SK-N-SH (cell line): ENCODE measurements around the gene SIL1. TPM values are rescaled to one million over a fixed set of nuclear protein-coding genes. Genes with fewer than 3 reads are reported as not detected.

ENCODE experiments used
- CTCF ChIA-PET: fragments of 300-600, 350-600 bp; formaldehyde crosslinking; extraction: SDS; loops from one replicate; lab custom pipeline; 2021; lab: Yijun Ruan, JAX
- POLR2A ChIA-PET: fragments of 350-600 bp; sonication (Branson Sonifier 250); formaldehyde crosslinking; extraction: SDS; loops from one replicate; lab custom pipeline; 2020; ENCODE audit warnings: antibody characterized with exemption, inconsistent platforms; lab: Yijun Ruan, JAX
- DNase-seq: peaks from one replicate; pipeline ENCODE4 v3.0.0; 2012
- H2AFZ ChIP-seq: fragments of 200-600 bp; sonication (generic); 2 replicates; pipeline ENCODE4 v1.8.1; 2016; ENCODE audit warnings: antibody characterized with exemption, mild to moderate bottlenecking, low read depth
- H3F3A ChIP-seq: fragments of 200-600 bp; sonication (generic); replicated peaks from 2 replicates; pipeline ENCODE3; 2016; ENCODE audit warnings: antibody characterized with exemption, mild to moderate bottlenecking; ENCODE audit not compliant: insufficient read depth
- H3K27ac ChIP-seq, 2 experiments: fragments of 200-500 bp in 1 of 2; fragments of 200-600 bp in 1 of 2; sonication (Bioruptor generic) in 1 of 2; sonication (generic), shearing (Covaris generic) in 1 of 2; 2 replicates each; pipeline versions ENCODE4 v1.5.1 to v1.6.1; 2014 to 2016; ENCODE audit warnings: low read depth in 2 of 2, inconsistent platforms in 1 of 2, low read length in 1 of 2, mild to moderate bottlenecking in 1 of 2, mixed read lengths in 1 of 2
- H3K27me3 ChIP-seq: fragments of 200-600 bp; sonication (generic), shearing (Covaris generic); 2 replicates; pipeline ENCODE4 v1.6.1; 2016; ENCODE audit warnings: mixed run types; ENCODE audit not compliant: insufficient read depth
- H3K36me3 ChIP-seq, 2 experiments: fragments of 200-500 bp in 1 of 2; fragments of 200-600 bp in 1 of 2; sonication (Bioruptor generic) in 1 of 2; sonication (generic) in 1 of 2; replicated peaks in 1 of 2; 2 replicates each; pipeline versions ENCODE3 to v1.5.1; 2014 to 2016; ENCODE audit warnings: low read length in 1 of 2, mild to moderate bottlenecking in 1 of 2; ENCODE audit not compliant: insufficient read depth in 2 of 2, control insufficient read depth in 1 of 2
- H3K4me1 ChIP-seq, 2 experiments: fragments of 200-500 bp in 1 of 2; fragments of 200-600 bp in 1 of 2; sonication (Bioruptor generic) in 1 of 2; sonication (generic), shearing (Covaris generic) in 1 of 2; 2 replicates each; pipeline versions ENCODE4 v1.5.1 to v1.6.1; 2014 to 2016; ENCODE audit warnings: low read depth in 1 of 2, low read length in 1 of 2, mixed run types in 1 of 2; ENCODE audit not compliant: insufficient read depth in 2 of 2, control insufficient read depth in 1 of 2
- H3K4me2 ChIP-seq: fragments of 200-600 bp; sonication (generic), shearing (Covaris generic); 2 replicates; pipeline ENCODE4 v1.6.1; 2017; ENCODE audit warnings: mixed run types
- H3K4me3 ChIP-seq, 2 experiments: fragments of 200-500 bp in 1 of 2; fragments of 200-600 bp in 1 of 2; sonication (Bioruptor generic) in 1 of 2; sonication (generic), shearing (Covaris generic) in 1 of 2; 2 replicates each; pipeline versions ENCODE4 v1.5.1 to v1.8.1; 2014 to 2016; ENCODE audit warnings: low read depth in 2 of 2, inconsistent platforms in 1 of 2, low read length in 1 of 2, mild to moderate bottlenecking in 1 of 2, mixed read lengths in 1 of 2, moderate library complexity in 1 of 2
- H3K79me2 ChIP-seq: fragments of 200-600 bp; sonication (generic); 2 replicates; pipeline ENCODE4 v1.8.1; 2017; ENCODE audit warnings: mild to moderate bottlenecking; ENCODE audit not compliant: insufficient read depth
- H3K9ac ChIP-seq: fragments of 200-600 bp; sonication (generic); 2 replicates; pipeline ENCODE4 v1.6.1; 2017; ENCODE audit warnings: mixed run types
- H3K9me2 ChIP-seq: fragments of 200-600 bp; sonication (generic); 2 replicates; pipeline ENCODE4 v1.6.1; 2017; ENCODE audit warnings: mixed run types
- H3K9me3 ChIP-seq: fragments of 200-600 bp; sonication (generic); 2 replicates; pipeline ENCODE4 v1.6.1; 2017; ENCODE audit warnings: mixed run types, mild to moderate bottlenecking, moderate library complexity
- H4K20me1 ChIP-seq: fragments of 200-600 bp; sonication (generic); 2 replicates; pipeline ENCODE4 v1.6.1; 2017; ENCODE audit warnings: mild to moderate bottlenecking, mixed run types; ENCODE audit not compliant: insufficient read depth
- CHD2 ChIP-seq: fragments of 150-350 bp; IDR thresholded peaks from 2 replicates; pipeline ENCODE4 v1.6.1; 2018; ENCODE audit warnings: low read length; ENCODE audit not compliant: partially characterized antibody
- EZH2phosphoT487 ChIP-seq: fragments of 200-600 bp; sonication (generic); IDR thresholded peaks from 2 replicates; pipeline ENCODE4 v1.6.1; 2017; ENCODE audit warnings: low read depth, mixed run types, mild to moderate bottlenecking, antibody characterized with exemption, moderate library complexity, borderline replicate concordance
- FOXJ3 ChIP-seq: sonication (generic); formaldehyde crosslinking; IDR thresholded peaks from 2 replicates; pipeline ENCODE4 v1.5.1; 2020; ENCODE audit warnings: mild to moderate bottlenecking, missing genetic modification reagents
- GATA2 ChIP-seq: sonication (generic); formaldehyde crosslinking; IDR thresholded peaks from 2 replicates; pipeline ENCODE4 v1.5.0; 2020; ENCODE audit warnings: mild to moderate bottlenecking, missing genetic modification reagents
- IRF3 ChIP-seq: fragments of 150-350 bp; IDR thresholded peaks from 2 replicates; pipeline ENCODE4 v1.6.1; 2016; ENCODE audit warnings: mild to moderate bottlenecking, low read depth, low read length
- MAX ChIP-seq: IDR thresholded peaks from 2 replicates; pipeline ENCODE4 v1.4.0; 2012; ENCODE audit warnings: low read depth
- MEF2A ChIP-seq: IDR thresholded peaks from 2 replicates; pipeline ENCODE4 v1.4.0; 2012; ENCODE audit warnings: low read depth, borderline replicate concordance
- NFIC ChIP-seq: IDR thresholded peaks from 2 replicates; pipeline ENCODE4 v1.4.0; 2012; ENCODE audit warnings: borderline replicate concordance
- NRF1 ChIP-seq: IDR thresholded peaks from 2 replicates; pipeline ENCODE4 v1.6.1; 2012; ENCODE audit warnings: low read depth, mild to moderate bottlenecking, low read length
- RAD21 ChIP-seq: IDR thresholded peaks from 2 replicates; pipeline ENCODE4 v1.6.1; 2012; ENCODE audit warnings: mild to moderate bottlenecking, low read length
- RFX5 ChIP-seq: IDR thresholded peaks from 2 replicates; pipeline ENCODE4 v1.6.1; 2012; ENCODE audit warnings: mild to moderate bottlenecking, improper control_type of control experiment, low read length
- RXRA ChIP-seq: IDR thresholded peaks from 2 replicates; pipeline ENCODE4 v1.4.0; 2012; ENCODE audit warnings: low read depth, mild to moderate bottlenecking, borderline replicate concordance
- TCF12 ChIP-seq: IDR thresholded peaks from 2 replicates; pipeline ENCODE4 v1.4.0; 2012
- TEAD4 ChIP-seq: IDR thresholded peaks from 2 replicates; pipeline ENCODE4 v1.4.0; 2012; ENCODE audit warnings: mild to moderate bottlenecking, borderline replicate concordance; ENCODE audit not compliant: insufficient read depth
- ZBTB33 ChIP-seq: IDR thresholded peaks from 2 replicates; pipeline ENCODE4 v1.4.0; 2012; ENCODE audit warnings: low read depth, borderline replicate concordance
- WGBS: methylation state at CpG from one replicate; pipeline ENCODE4 v1.1.6; 2017; ENCODE audit warnings: low lambda C conversion rate; 5-methylcytosine and 5-hydroxymethylcytosine counted together
- polyA plus RNA-seq, 3 experiments: library from polyadenylated mRNA; depleted of rRNA; stranded (reverse); fragments of >200 nt; gene quantifications; 2 replicates each; pipeline ENCODE4 v1.2.3, GENCODE V29; 2012
- TF ChIP-seq, protein P1 (sequence below): IDR thresholded peaks from 2 replicates; pipeline ENCODE4 v1.6.1; 2012; ENCODE audit warnings: mild to moderate bottlenecking, low read depth, low read length, moderate library complexity

SIL1 gene
- polyA plus RNA-seq, 1 of the 3 experiments (the other 2 are of a cell fraction), result 25.9 TPM

GRCh38 chr5:138914338-138914737, 283.8 kb downstream of the SIL1 start:
- POLR2A ChIA-PET, result no interaction called here
- 93% methylated on average over 3 of the region's 3 CpGs for WGBS
- Histone ChIP-seq H3K9me2 (no peaks in the 10 kb centered on the region), H2AFZ (no peak overlapping the region), H3K4me3 (no peak overlapping the region), H3F3A (peaks cover 15% of the 10 kb centered on the region), H3K4me2 (no peak overlapping the region), H3K4me1 (peaks cover 0 to 3% of the 10 kb centered on the region in 2 experiments; a peak in 1 of 4 replicates), H3K9me3 (no peaks in the 10 kb centered on the region), H4K20me1 (peaks cover 28% of the 10 kb centered on the region), H3K79me2 (peaks cover 21% of the 10 kb centered on the region), H3K36me3 (peaks cover 6 to 70% of the 10 kb centered on the region in 2 experiments), H3K27me3 (no peaks in the 10 kb centered on the region), H3K27ac (no peak overlapping the region), H3K9ac (no peak overlapping the region)
- no peak for TF ChIP-seq TEAD4
- no peak for TF ChIP-seq EZH2phosphoT487
- no peak for TF ChIP-seq GATA2 (CRISPR knock-in tag)
- no peak for TF ChIP-seq ZBTB33
- TF ChIP-seq IRF3, result no peak
- no peak for DNase-seq
- CTCF ChIA-PET, result no interaction called here

GRCh38 chr5:138913773-138914172, 284.4 kb downstream of the SIL1 start:
- CTCF ChIA-PET, result no interaction called here
- 95% methylated on average over 3 of the region's 3 CpGs for WGBS

DNA sequence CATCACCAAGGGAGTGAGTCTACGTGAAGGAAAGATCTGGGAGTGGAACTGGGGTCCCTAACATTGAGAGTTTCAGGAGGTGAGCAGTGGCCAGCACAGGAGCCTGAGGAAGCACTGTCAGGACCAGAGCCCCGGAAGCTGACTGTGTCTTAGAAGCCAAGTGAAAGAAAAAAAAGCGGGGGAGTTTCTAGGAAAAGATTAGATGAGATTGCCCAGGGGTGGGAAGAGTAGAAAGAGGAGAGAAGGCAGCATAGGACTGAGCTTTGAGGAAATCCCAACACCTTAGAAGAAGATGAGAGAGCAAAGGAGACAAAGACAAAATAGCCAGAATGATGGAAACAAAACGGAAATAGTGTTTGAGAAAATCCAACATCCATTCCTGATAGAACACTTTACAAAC, 286.1 kb downstream of the SIL1 start:
- 98% methylated on average over 4 of the region's 4 CpGs for WGBS
- ChIA-PET CTCF (interaction anchor here (1.1 kb wide), 1 partner anchor 26 kb away, joined by 5 read pairs; no protein-coding TSS in a partner anchor), POLR2A (no interaction called here)
- H3K27ac ChIP-seq, result no peak overlapping the region
- no peak overlapping the region for H2AFZ ChIP-seq
- H3K4me1 ChIP-seq, result no peaks in the 10 kb centered on the region
- H3K36me3 ChIP-seq, result peaks cover 9 to 69% of the 10 kb centered on the region in 2 experiments
- H3K4me2 ChIP-seq, result no peak overlapping the region
- H3K79me2 ChIP-seq, result peaks cover 18% of the 10 kb centered on the region
- no peak for DNase-seq
- H4K20me1 ChIP-seq, result peaks cover 16% of the 10 kb centered on the region
- H3K9me3 ChIP-seq, result no peaks in the 10 kb centered on the region
- H3K9ac ChIP-seq, result no peak overlapping the region
- H3F3A ChIP-seq, result peaks cover 7% of the 10 kb centered on the region
- H3K27me3 ChIP-seq, result no peaks in the 10 kb centered on the region
- H3K9me2 ChIP-seq, result no peaks in the 10 kb centered on the region
- H3K4me3 ChIP-seq, result no peak overlapping the region
- TF ChIP-seq NFIC (no peak), RFX5 (no peak), MAX (no peak), TEAD4 (no peak), RXRA (no peak), MEF2A (no peak), NRF1 (no peak)
- TF ChIP-seq, protein P1, sequence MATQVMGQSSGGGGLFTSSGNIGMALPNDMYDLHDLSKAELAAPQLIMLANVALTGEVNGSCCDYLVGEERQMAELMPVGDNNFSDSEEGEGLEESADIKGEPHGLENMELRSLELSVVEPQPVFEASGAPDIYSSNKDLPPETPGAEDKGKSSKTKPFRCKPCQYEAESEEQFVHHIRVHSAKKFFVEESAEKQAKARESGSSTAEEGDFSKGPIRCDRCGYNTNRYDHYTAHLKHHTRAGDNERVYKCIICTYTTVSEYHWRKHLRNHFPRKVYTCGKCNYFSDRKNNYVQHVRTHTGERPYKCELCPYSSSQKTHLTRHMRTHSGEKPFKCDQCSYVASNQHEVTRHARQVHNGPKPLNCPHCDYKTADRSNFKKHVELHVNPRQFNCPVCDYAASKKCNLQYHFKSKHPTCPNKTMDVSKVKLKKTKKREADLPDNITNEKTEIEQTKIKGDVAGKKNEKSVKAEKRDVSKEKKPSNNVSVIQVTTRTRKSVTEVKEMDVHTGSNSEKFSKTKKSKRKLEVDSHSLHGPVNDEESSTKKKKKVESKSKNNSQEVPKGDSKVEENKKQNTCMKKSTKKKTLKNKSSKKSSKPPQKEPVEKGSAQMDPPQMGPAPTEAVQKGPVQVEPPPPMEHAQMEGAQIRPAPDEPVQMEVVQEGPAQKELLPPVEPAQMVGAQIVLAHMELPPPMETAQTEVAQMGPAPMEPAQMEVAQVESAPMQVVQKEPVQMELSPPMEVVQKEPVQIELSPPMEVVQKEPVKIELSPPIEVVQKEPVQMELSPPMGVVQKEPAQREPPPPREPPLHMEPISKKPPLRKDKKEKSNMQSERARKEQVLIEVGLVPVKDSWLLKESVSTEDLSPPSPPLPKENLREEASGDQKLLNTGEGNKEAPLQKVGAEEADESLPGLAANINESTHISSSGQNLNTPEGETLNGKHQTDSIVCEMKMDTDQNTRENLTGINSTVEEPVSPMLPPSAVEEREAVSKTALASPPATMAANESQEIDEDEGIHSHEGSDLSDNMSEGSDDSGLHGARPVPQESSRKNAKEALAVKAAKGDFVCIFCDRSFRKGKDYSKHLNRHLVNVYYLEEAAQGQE, result no peak

More at GRCh38 chr5:138913773-138914172, 284.4 kb downstream of the SIL1 start:
- H3K9me2 ChIP-seq, result no peaks in the 10 kb centered on the region
- no peaks in the 10 kb centered on the region for H3K9me3 ChIP-seq
- peaks cover 27% of the 10 kb centered on the region for H4K20me1 ChIP-seq
- no peak overlapping the region for H3K4me2 ChIP-seq
- H2AFZ ChIP-seq, result no peak overlapping the region
- H3K4me1 ChIP-seq, result peaks cover 0 to 3% of the 10 kb centered on the region in 2 experiments; a peak in 1 of 4 replicates
- DNase-seq, result no peak
- H3K27me3 ChIP-seq, result no peaks in the 10 kb centered on the region
- H3F3A ChIP-seq, result peaks cover 15% of the 10 kb centered on the region
- peaks cover 21% of the 10 kb centered on the region for H3K79me2 ChIP-seq
- H3K4me3 ChIP-seq, result no peak overlapping the region
- TF ChIP-seq RAD21, result no peak
- TF ChIP-seq RFX5, result no peak
- no peak for TF ChIP-seq FOXJ3 (CRISPR knock-in tag)
- no peak for TF ChIP-seq TCF12
- TF ChIP-seq CHD2, result no peak
- POLR2A ChIA-PET, result no interaction called here
- H3K9ac ChIP-seq, result no peak overlapping the region
- H3K36me3 ChIP-seq, result peaks cover 6 to 76% of the 10 kb centered on the region in 2 experiments
- no peak overlapping the region for H3K27ac ChIP-seq
